CD4-positive, alpha-beta T cell treated with Interleukin-4 for 1 hour (primary cell): ENCODE data around the gene TUBG1.
"Not testable (repeated sequence)": the region's sequence is repeated elsewhere in the genome, so short reads cannot be mapped to it uniquely, and the experiment has no call there.

Source experiments
- DNase-seq, 2 donors: peaks; one replicate each; pipeline ENCODE4 v3.0.0-alpha.2; 2020 to 2022

The TUBG1 gene

GRCh38 chr17:42627032-42627764, 17.7 kb downstream of the TUBG1 start:
- not testable (repeated sequence) for DNase-seq

GRCh38 chr17:42629411-42630009, 20.0 kb downstream of the TUBG1 start:
- no peak for DNase-seq

- no peak for DNase-seq
Observed at GRCh38 chr17:42632949-42633444, 23.5 kb downstream of the TUBG1 start.

GRCh38 chr17:42639525-42640113, 30.1 kb downstream of the TUBG1 start:
- no peak for DNase-seq

GRCh38 chr17:42640121-42640520, 30.6 kb downstream of the TUBG1 start:
- DNase-seq = no peak

GRCh38 chr17:42642336-42642735, 32.9 kb downstream of the TUBG1 start:
- no peak for DNase-seq

GRCh38 chr17:42647778-42648177, 38.3 kb downstream of the TUBG1 start:
- no peak for DNase-seq

- DNase-seq = no peak
Observed at GRCh38 chr17:42651392-42651791, 41.9 kb downstream of the TUBG1 start.

GRCh38 chr17:42653179-42654124, 44.0 kb downstream of the TUBG1 start:
- no peak for DNase-seq

- DNase-seq = no peak
Observed at GRCh38 chr17:42655528-42655927, 46.0 kb downstream of the TUBG1 start.

GRCh38 chr17:42657824-42658588, 48.5 kb downstream of the TUBG1 start:
- DNase-seq = no peak

GRCh38 chr17:42659079-42659931, 49.8 kb downstream of the TUBG1 start, which contains the start of gene TUBG2:
TUBG2 (plus strand) TSS chr17:42659284; CDS start chr17:42659504, 220 bp downstream.
- peak; percentile 74 to 82 for DNase-seq

GRCh38 chr17:42659932-42660274, 50.4 kb downstream of the TUBG1 start:
- not testable (repeated sequence) for DNase-seq

- no peak for DNase-seq
Observed at GRCh38 chr17:42660692-42661345, 51.3 kb downstream of the TUBG1 start.
